SK-N-SH treated with all-trans-retinoic acid at 6 μM for 48 hours (cell line): Measurements from ENCODE around the gene THUMPD1.

Experiments used
- ATAC-seq: fragments of 200-7000 bp; cut with Tn5 transposase; 3 replicates; pipeline ENCODE4 v1.9.1; 2020; ENCODE audit warnings: mild to moderate bottlenecking, moderate library complexity
- ARNTL ChIP-seq: fragments of 450-650 bp; formaldehyde crosslinking; IDR thresholded peaks from 2 replicates; pipeline ENCODE4 v1.5.0; 2020; ENCODE audit warnings: low read depth, mild to moderate bottlenecking, moderate library complexity, borderline replicate concordance
- BACH2 ChIP-seq: fragments of 250-450 bp; sonication (Bioruptor Pico); IDR thresholded peaks from 2 replicates; pipeline ENCODE4 v1.9.0; 2021; ENCODE audit warnings: mild to moderate bottlenecking, borderline replicate concordance
- CREB5 ChIP-seq: fragments of 250-450 bp; sonication (Bioruptor Pico); IDR thresholded peaks from 2 replicates; pipeline ENCODE4 v1.5.1; 2020; ENCODE audit warnings: low read depth, mild to moderate bottlenecking, moderate library complexity
- ESRRG ChIP-seq: fragments of 250-450 bp; sonication (Bioruptor Pico); IDR thresholded peaks from 2 replicates; pipeline ENCODE4 v1.6.1; 2021; ENCODE audit warnings: mild to moderate bottlenecking
- GLIS3 ChIP-seq: fragments of 250-450 bp; sonication (Bioruptor Pico); IDR thresholded peaks from 2 replicates; pipeline ENCODE4 v1.5.0; 2020; ENCODE audit warnings: mild to moderate bottlenecking, moderate library complexity
- ISL1 ChIP-seq: fragments of 250-450 bp; sonication (Bioruptor Pico); IDR thresholded peaks from 2 replicates; pipeline ENCODE4 v2.1.2; 2022; ENCODE audit warnings: mild to moderate bottlenecking, moderate library complexity
- OSR1 ChIP-seq: fragments of 250-450 bp; sonication (Bioruptor Pico); IDR thresholded peaks from 2 replicates; pipeline ENCODE4 v1.8.0; 2022; ENCODE audit warnings: moderate library complexity, mild to moderate bottlenecking, inconsistent platforms
- POU6F1 ChIP-seq: fragments of 250-450 bp; sonication (Bioruptor Pico); IDR thresholded peaks from 2 replicates; pipeline ENCODE4 v1.8.0; 2021; ENCODE audit warnings: low read depth, mild to moderate bottlenecking, moderate library complexity, borderline replicate concordance
- PPARA ChIP-seq: fragments of 250-450 bp; sonication (Bioruptor Pico); IDR thresholded peaks from 2 replicates; pipeline ENCODE4 v1.5.0; 2020; ENCODE audit warnings: mild to moderate bottlenecking, borderline replicate concordance
- RARB ChIP-seq: fragments of 250-450 bp; sonication (Bioruptor Pico); IDR thresholded peaks from 2 replicates; pipeline ENCODE4 v1.8.0; 2021; ENCODE audit warnings: mild to moderate bottlenecking, moderate library complexity
- SNAI2 ChIP-seq: fragments of 250-450 bp; sonication (Bioruptor Pico); IDR thresholded peaks from 2 replicates; pipeline ENCODE4 v1.5.0; 2020; ENCODE audit warnings: mild to moderate bottlenecking, moderate library complexity
- TCF4 ChIP-seq: fragments of 250-450 bp; sonication (Bioruptor Pico); IDR thresholded peaks from 2 replicates; pipeline ENCODE4 v1.8.0; 2021; ENCODE audit warnings: mild to moderate bottlenecking, moderate library complexity, borderline replicate concordance
- TOX ChIP-seq: fragments of 250-450 bp; sonication (Bioruptor Pico); IDR thresholded peaks from 2 replicates; pipeline ENCODE4 v1.8.0; 2021; ENCODE audit warnings: mild to moderate bottlenecking, moderate library complexity, borderline replicate concordance
- ZC3H10 ChIP-seq: fragments of 250-450 bp; sonication (Bioruptor Pico); IDR thresholded peaks from 2 replicates; pipeline ENCODE4 v1.5.1; 2021; ENCODE audit warnings: mild to moderate bottlenecking, moderate library complexity
- ZFP3 ChIP-seq: fragments of 250-450 bp; sonication (Bioruptor Pico); IDR thresholded peaks from 2 replicates; pipeline ENCODE4 v1.5.0; 2020; ENCODE audit warnings: mild to moderate bottlenecking, moderate library complexity
- ZFP30 ChIP-seq: fragments of 450-650 bp; formaldehyde crosslinking; IDR thresholded peaks from 2 replicates; pipeline ENCODE4 v1.5.0; 2022; ENCODE audit warnings: mild to moderate bottlenecking, moderate library complexity
- ZNF565 ChIP-seq: fragments of 450-650 bp; formaldehyde crosslinking; conservative IDR thresholded peaks from 2 replicates; pipeline ENCODE4 v1.5.0; 2020; ENCODE audit warnings: low read depth, mild to moderate bottlenecking, moderate library complexity
- ZNF70 ChIP-seq: fragments of 450-650 bp; formaldehyde crosslinking; IDR thresholded peaks from 2 replicates; pipeline ENCODE4 v1.5.0; 2020; ENCODE audit warnings: mild to moderate bottlenecking, moderate library complexity
- TF ChIP-seq, protein P1 (sequence below): fragments of 250-450 bp; sonication (Bioruptor Pico); IDR thresholded peaks from 2 replicates; pipeline ENCODE4 v1.5.1; 2021; ENCODE audit warnings: mild to moderate bottlenecking, moderate library complexity
- TF ChIP-seq, protein P2 (sequence below): fragments of 250-450 bp; sonication (Bioruptor Pico); IDR thresholded peaks from 2 replicates; pipeline ENCODE4 v1.5.0; 2020; ENCODE audit warnings: mild to moderate bottlenecking, moderate library complexity
- TF ChIP-seq, protein P3 (sequence below): fragments of 250-450 bp; sonication (Bioruptor Pico); IDR thresholded peaks from 2 replicates; pipeline ENCODE4 v1.8.0; 2020; ENCODE audit warnings: mild to moderate bottlenecking, moderate library complexity, borderline replicate concordance

The THUMPD1 gene, protein sequence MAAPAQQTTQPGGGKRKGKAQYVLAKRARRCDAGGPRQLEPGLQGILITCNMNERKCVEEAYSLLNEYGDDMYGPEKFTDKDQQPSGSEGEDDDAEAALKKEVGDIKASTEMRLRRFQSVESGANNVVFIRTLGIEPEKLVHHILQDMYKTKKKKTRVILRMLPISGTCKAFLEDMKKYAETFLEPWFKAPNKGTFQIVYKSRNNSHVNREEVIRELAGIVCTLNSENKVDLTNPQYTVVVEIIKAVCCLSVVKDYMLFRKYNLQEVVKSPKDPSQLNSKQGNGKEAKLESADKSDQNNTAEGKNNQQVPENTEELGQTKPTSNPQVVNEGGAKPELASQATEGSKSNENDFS

DNA sequence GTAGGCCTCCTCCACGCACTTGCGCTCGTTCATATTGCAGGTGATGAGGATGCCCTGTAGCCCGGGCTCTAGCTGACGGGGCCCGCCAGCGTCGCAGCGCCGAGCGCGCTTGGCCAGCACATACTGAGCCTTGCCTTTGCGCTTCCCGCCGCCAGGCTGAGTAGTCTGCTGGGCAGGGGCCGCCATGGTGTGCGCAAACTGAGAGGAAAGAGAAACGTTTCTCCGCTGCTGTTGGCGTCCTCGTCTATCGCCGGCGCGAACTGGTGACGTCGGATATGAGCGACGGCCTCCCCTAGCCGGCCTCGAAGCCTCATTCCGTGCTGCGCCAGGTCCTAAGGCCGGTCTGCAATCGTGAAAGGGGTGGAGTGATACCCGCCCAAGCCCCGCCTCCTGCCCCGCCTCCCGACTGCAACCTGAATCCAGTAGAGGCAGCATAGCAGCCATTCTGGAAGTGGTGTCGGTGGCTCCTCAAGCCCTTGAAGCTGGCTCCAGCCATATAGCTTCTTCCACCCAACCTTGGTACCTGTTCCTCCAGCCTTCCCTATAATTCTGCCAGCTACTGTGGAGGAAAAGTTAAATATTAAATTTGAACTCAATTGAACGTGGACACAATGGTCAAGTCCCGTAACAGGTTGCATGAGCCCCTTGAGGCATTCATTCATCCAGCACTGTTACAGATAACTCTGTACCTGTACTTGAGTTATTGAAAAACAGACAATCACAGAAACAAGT is at the start of gene THUMPD1:
TSS of gene THUMPD1 (minus strand) at position 265 of the 732 bp plus-strand sequence. CDS start at position 186, 79 bp downstream.
- TF ChIP-seq TCF4 (no peak), RARB (CRISPR knock-in tag) (no peak), CREB5 (CRISPR knock-in tag) (no peak), PPARA (CRISPR knock-in tag) (no peak), ZFP3 (CRISPR knock-in tag) (no peak), TOX (no peak), ZNF565 (CRISPR knock-in tag) (no peak), ESRRG (CRISPR knock-in tag) (no peak), GLIS3 (CRISPR knock-in tag) (no peak), ARNTL (no peak), ZNF70 (CRISPR knock-in tag) (no peak), BACH2 (CRISPR knock-in tag) (no peak), SNAI2 (CRISPR knock-in tag) (no peak), ZC3H10 (no peak), ISL1 (CRISPR knock-in tag) (no peak), POU6F1 (CRISPR knock-in tag) (no peak)
- TF ChIP-seq, protein P1, sequence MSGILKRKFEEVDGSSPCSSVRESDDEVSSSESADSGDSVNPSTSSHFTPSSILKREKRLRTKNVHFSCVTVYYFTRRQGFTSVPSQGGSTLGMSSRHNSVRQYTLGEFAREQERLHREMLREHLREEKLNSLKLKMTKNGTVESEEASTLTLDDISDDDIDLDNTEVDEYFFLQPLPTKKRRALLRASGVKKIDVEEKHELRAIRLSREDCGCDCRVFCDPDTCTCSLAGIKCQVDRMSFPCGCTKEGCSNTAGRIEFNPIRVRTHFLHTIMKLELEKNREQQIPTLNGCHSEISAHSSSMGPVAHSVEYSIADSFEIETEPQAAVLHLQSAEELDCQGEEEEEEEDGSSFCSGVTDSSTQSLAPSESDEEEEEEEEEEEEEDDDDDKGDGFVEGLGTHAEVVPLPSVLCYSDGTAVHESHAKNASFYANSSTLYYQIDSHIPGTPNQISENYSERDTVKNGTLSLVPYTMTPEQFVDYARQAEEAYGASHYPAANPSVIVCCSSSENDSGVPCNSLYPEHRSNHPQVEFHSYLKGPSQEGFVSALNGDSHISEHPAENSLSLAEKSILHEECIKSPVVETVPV (CRISPR knock-in tag) = no peak
- TF ChIP-seq, protein P2, sequence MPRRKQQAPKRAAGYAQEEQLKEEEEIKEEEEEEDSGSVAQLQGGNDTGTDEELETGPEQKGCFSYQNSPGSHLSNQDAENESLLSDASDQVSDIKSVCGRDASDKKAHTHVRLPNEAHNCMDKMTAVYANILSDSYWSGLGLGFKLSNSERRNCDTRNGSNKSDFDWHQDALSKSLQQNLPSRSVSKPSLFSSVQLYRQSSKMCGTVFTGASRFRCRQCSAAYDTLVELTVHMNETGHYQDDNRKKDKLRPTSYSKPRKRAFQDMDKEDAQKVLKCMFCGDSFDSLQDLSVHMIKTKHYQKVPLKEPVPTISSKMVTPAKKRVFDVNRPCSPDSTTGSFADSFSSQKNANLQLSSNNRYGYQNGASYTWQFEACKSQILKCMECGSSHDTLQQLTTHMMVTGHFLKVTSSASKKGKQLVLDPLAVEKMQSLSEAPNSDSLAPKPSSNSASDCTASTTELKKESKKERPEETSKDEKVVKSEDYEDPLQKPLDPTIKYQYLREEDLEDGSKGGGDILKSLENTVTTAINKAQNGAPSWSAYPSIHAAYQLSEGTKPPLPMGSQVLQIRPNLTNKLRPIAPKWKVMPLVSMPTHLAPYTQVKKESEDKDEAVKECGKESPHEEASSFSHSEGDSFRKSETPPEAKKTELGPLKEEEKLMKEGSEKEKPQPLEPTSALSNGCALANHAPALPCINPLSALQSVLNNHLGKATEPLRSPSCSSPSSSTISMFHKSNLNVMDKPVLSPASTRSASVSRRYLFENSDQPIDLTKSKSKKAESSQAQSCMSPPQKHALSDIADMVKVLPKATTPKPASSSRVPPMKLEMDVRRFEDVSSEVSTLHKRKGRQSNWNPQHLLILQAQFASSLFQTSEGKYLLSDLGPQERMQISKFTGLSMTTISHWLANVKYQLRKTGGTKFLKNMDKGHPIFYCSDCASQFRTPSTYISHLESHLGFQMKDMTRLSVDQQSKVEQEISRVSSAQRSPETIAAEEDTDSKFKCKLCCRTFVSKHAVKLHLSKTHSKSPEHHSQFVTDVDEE (CRISPR knock-in tag) = no peak

DNA sequence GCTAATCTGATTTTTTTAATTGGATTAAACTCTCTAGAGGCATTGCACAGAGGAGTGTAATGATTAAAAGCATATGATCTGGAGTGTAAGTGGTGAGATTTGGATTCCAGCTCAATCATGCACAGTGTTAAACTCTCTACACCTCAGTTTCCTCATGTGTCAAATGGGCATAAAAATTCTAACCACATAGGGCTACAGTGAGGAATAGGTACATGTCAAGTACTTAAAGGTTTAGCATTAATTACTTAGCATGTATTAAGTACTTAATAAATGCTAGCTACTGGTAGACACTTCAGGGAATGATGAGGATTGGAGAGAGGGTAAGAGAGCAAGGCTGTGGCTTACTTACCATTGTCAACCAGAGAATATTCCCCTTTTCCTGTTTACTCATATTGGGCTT is 47.5 kb upstream of the THUMPD1 start:
- ATAC-seq = no peak
- TF ChIP-seq ZFP30 (CRISPR knock-in tag) (no peak), ISL1 (CRISPR knock-in tag) (no peak), CREB5 (CRISPR knock-in tag) (no peak), ZFP3 (CRISPR knock-in tag) (no peak), SNAI2 (CRISPR knock-in tag) (no peak), PPARA (CRISPR knock-in tag) (no peak), ZNF70 (CRISPR knock-in tag) (no peak), GLIS3 (CRISPR knock-in tag) (no peak), OSR1 (CRISPR knock-in tag) (no peak), BACH2 (CRISPR knock-in tag) (no peak), RARB (CRISPR knock-in tag) (no peak)
- TF ChIP-seq, protein P3, sequence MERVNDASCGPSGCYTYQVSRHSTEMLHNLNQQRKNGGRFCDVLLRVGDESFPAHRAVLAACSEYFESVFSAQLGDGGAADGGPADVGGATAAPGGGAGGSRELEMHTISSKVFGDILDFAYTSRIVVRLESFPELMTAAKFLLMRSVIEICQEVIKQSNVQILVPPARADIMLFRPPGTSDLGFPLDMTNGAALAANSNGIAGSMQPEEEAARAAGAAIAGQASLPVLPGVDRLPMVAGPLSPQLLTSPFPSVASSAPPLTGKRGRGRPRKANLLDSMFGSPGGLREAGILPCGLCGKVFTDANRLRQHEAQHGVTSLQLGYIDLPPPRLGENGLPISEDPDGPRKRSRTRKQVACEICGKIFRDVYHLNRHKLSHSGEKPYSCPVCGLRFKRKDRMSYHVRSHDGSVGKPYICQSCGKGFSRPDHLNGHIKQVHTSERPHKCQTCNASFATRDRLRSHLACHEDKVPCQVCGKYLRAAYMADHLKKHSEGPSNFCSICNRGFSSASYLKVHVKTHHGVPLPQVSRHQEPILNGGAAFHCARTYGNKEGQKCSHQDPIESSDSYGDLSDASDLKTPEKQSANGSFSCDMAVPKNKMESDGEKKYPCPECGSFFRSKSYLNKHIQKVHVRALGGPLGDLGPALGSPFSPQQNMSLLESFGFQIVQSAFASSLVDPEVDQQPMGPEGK = no peak

More for the DNA sequence above, at the start of gene THUMPD1:
- ATAC-seq = peak; percentile 97
